GM18907 (cell line): ENCODE results near the gene ARHGAP24.
"Not testable (repeated sequence)": the region's sequence is repeated elsewhere in the genome, so short reads cannot be mapped to it uniquely, and the experiment has no call there.

Source experiments
- ATAC-seq: cut with Tn5 transposase; IDR thresholded peaks from one replicate; pipeline ENCODE4 v1.9.1; 2021; ENCODE audit warnings: mild to moderate bottlenecking, moderate library complexity; ENCODE audit not compliant: unreplicated experiment

ARHGAP24 gene

GRCh38 chr4:85939595-85939994 lies 464.6 kb downstream of the ARHGAP24 start:
- ATAC-seq, result no peak

- ATAC-seq, result no peak
These were observed 465.2 kb downstream of the ARHGAP24 start for GRCh38 chr4:85940151-85940550.

- no peak for ATAC-seq
These were observed 467.2 kb downstream of the ARHGAP24 start for GRCh38 chr4:85942107-85942506.

GRCh38 chr4:85946821-85947220 lies 471.9 kb downstream of the ARHGAP24 start:
- ATAC-seq, result no peak

GRCh38 chr4:85951099-85951498 lies 476.1 kb downstream of the ARHGAP24 start:
- ATAC-seq, result no peak

GRCh38 chr4:85952528-85952927 lies 477.6 kb downstream of the ARHGAP24 start:
- no peak for ATAC-seq

GRCh38 chr4:85952972-85953650 lies 478.2 kb downstream of the ARHGAP24 start:
- no peak for ATAC-seq

GRCh38 chr4:85953651-85954018 lies 478.7 kb downstream of the ARHGAP24 start:
- ATAC-seq, result no peak

- ATAC-seq, result no peak
These were observed 480.8 kb downstream of the ARHGAP24 start for GRCh38 chr4:85955620-85956292.

- ATAC-seq, result no peak
These were observed 481.5 kb downstream of the ARHGAP24 start for GRCh38 chr4:85956293-85956945.

- no peak for ATAC-seq
These were observed 486.9 kb downstream of the ARHGAP24 start for GRCh38 chr4:85961887-85962286.

GRCh38 chr4:85963231-85963630 lies 488.3 kb downstream of the ARHGAP24 start:
- ATAC-seq, result no peak

GRCh38 chr4:85964298-85964697 lies 489.3 kb downstream of the ARHGAP24 start:
- ATAC-seq, result no peak

GRCh38 chr4:85965017-85965416 lies 490.1 kb downstream of the ARHGAP24 start:
- ATAC-seq, result not testable (repeated sequence)

GRCh38 chr4:85965529-85965928 lies 490.6 kb downstream of the ARHGAP24 start:
- no peak for ATAC-seq

- ATAC-seq, result no peak
These were observed 491.4 kb downstream of the ARHGAP24 start for GRCh38 chr4:85966373-85966772.

- no peak for ATAC-seq
These were observed 492.9 kb downstream of the ARHGAP24 start for GRCh38 chr4:85967872-85968271.

- peak; percentile 58 for ATAC-seq
These were observed 494.2 kb downstream of the ARHGAP24 start for GRCh38 chr4:85968945-85969819.

GRCh38 chr4:85970535-85970934 lies 495.6 kb downstream of the ARHGAP24 start:
- ATAC-seq, result no peak

GRCh38 chr4:85979276-85979675 lies 504.3 kb downstream of the ARHGAP24 start:
- ATAC-seq, result peak; percentile 99

GRCh38 chr4:85986266-85986665 lies 511.3 kb downstream of the ARHGAP24 start:
- ATAC-seq, result no peak
